GM18858 (cell line): Measurements from ENCODE around the gene SCNM1.
"Not testable (repeated sequence)": the region's sequence is repeated elsewhere in the genome, so short reads cannot be mapped to it uniquely, and the experiment has no call there.

Source experiments
- ATAC-seq: cut with Tn5 transposase; IDR thresholded peaks from one replicate; pipeline ENCODE4 v1.9.1; 2021; ENCODE audit not compliant: unreplicated experiment

Gene SCNM1

GRCh38 chr1:151192047-151192446, 26.1 kb downstream of the SCNM1 start:
- no peak for ATAC-seq

- no peak for ATAC-seq
Observed at GRCh38 chr1:151193304-151193703, 27.4 kb downstream of the SCNM1 start.

- no peak for ATAC-seq
Observed at GRCh38 chr1:151193856-151194255, 27.9 kb downstream of the SCNM1 start.

GRCh38 chr1:151194894-151195594, 29.1 kb downstream of the SCNM1 start:
- ATAC-seq: not testable (repeated sequence)

- ATAC-seq: no peak
Observed at GRCh38 chr1:151196292-151196800, 30.4 kb downstream of the SCNM1 start.

GRCh38 chr1:151197863-151198253, 31.9 kb downstream of the SCNM1 start:
- no peak for ATAC-seq

GRCh38 chr1:151198254-151199127, 32.5 kb downstream of the SCNM1 start, which contains the start of gene PIP5K1A:
PIP5K1A (plus strand) TSS chr1:151198552; CDS start chr1:151198997, 445 bp downstream.
- ATAC-seq: peak; percentile 66

GRCh38 chr1:151199873-151200581, 34.1 kb downstream of the SCNM1 start:
- ATAC-seq: no peak

- ATAC-seq: not testable (repeated sequence)
Observed at GRCh38 chr1:151205381-151205965, 39.5 kb downstream of the SCNM1 start.

- no peak for ATAC-seq
Observed at GRCh38 chr1:151210830-151211229, 44.9 kb downstream of the SCNM1 start.

GRCh38 chr1:151211972-151212705, 46.2 kb downstream of the SCNM1 start:
- ATAC-seq: no peak

GRCh38 chr1:151213560-151213959, 47.6 kb downstream of the SCNM1 start:
- no peak for ATAC-seq
